AG04449 (cell line): ENCODE data around the gene MYRF.
A peak's percentile ranks its signal among the peaks of the same experiment; 100 is the strongest.

ENCODE experiments used
- CTCF ChIA-PET: fragments of 350-600 bp; formaldehyde crosslinking; extraction: SDS; loops from one replicate; lab custom pipeline; 2021; ENCODE audit warnings: antibody characterized with exemption; lab: Yijun Ruan, JAX
- POLR2A ChIA-PET: fragments of 400-600, 350-600 bp; formaldehyde crosslinking; extraction: SDS; loops from one replicate; lab custom pipeline; 2020; ENCODE audit warnings: antibody characterized with exemption, inconsistent platforms; lab: Yijun Ruan, JAX
- DNase-seq: peaks from one replicate; pipeline ENCODE4 v3.0.0-alpha.2; 2010; ENCODE audit warnings: low read depth, low spot score
- H3K4me3 ChIP-seq: 2 replicates; pipeline ENCODE4 v1.5.1; 2011; ENCODE audit warnings: low read depth, mild to moderate bottlenecking, control low read depth, low read length
- CTCF ChIP-seq: IDR thresholded peaks from one replicate; pipeline ENCODE4 v1.5.1; 2011; ENCODE audit warnings: mild to moderate bottlenecking, moderate library complexity, low read length, control low read depth, inconsistent platforms; ENCODE audit not compliant: insufficient read depth; ENCODE audit errors: missing control alignments

Gene MYRF

GRCh38 chr11:61747967-61748285 lies 4.5 kb upstream of the MYRF start:
- POLR2A ChIA-PET = no interaction called here
- CTCF ChIA-PET = interaction anchor here (0.6 to 8.7 kb wide), 17 partner anchors 10 to 360 kb away, joined by 3 to 151 read pairs (median 15); partner anchors contain the start of genes FEN1 and TMEM258
- H3K4me3 ChIP-seq = no peak overlapping the region
- DNase-seq = no peak
- no peak for TF ChIP-seq CTCF

- CTCF ChIA-PET = interaction anchor here (0.8 to 8.7 kb wide), 14 partner anchors 8 to 358 kb away, joined by 3 to 151 read pairs (median 19); partner anchors contain the start of genes FEN1 and TMEM258
- no peak for DNase-seq
- POLR2A ChIA-PET = no interaction called here
Observed at GRCh38 chr11:61749591-61750217, 2.7 kb upstream of the MYRF start.

GRCh38 chr11:61750631-61751273 lies 1.7 kb upstream of the MYRF start:
- CTCF ChIA-PET = interaction anchor here (1.2 to 8.7 kb wide), 15 partner anchors 7 to 627 kb away, joined by 3 to 151 read pairs (median 9); partner anchors contain the start of genes FEN1 and TMEM258
- POLR2A ChIA-PET = no interaction called here

More at GRCh38 chr11:61749591-61750217, 2.7 kb upstream of the MYRF start:
- TF ChIP-seq CTCF = no peak
- H3K4me3 ChIP-seq = no peak overlapping the region

GRCh38 chr11:61751384-61751783 lies 1.1 kb upstream of the MYRF start:
- ChIA-PET POLR2A (no interaction called here), CTCF (interaction anchor here (1.0 to 8.7 kb wide), 15 partner anchors 6 to 627 kb away, joined by 3 to 151 read pairs (median 4); partner anchors contain the start of genes FEN1 and TMEM258)
- H3K4me3 ChIP-seq = no peak overlapping the region
- DNase-seq = no peak
- TF ChIP-seq CTCF = no peak

More at GRCh38 chr11:61750631-61751273, 1.7 kb upstream of the MYRF start:
- no peak for TF ChIP-seq CTCF
- DNase-seq = no peak
- H3K4me3 ChIP-seq = no peak overlapping the region

- DNase-seq = no peak
- ChIA-PET POLR2A (no interaction called here), CTCF (interaction anchor here (0.6 to 4.0 kb wide), 10 partner anchors 9 to 355 kb away, joined by 3 to 27 read pairs (median 6); no protein-coding TSS in a partner anchor)
- H3K4me3 ChIP-seq = peak overlapping the region; percentile 62
- no peak for TF ChIP-seq CTCF
Observed at GRCh38 chr11:61752925-61753521, 587 bp downstream of the MYRF start.

- no peak for TF ChIP-seq CTCF
- no peak overlapping the region for H3K4me3 ChIP-seq
- POLR2A ChIA-PET = no interaction called here
- DNase-seq = no peak
- CTCF ChIA-PET = interaction anchor here (0.6 to 4.0 kb wide), 8 partner anchors 8 to 355 kb away, joined by 3 to 27 read pairs (median 8); no protein-coding TSS in a partner anchor
Observed at GRCh38 chr11:61753672-61754071, 1.2 kb downstream of the MYRF start.
